ENCODE data around the gene FUT2. TPM values are rescaled to one million over a fixed set of nuclear protein-coding genes. Genes with fewer than 3 reads are reported as not detected.

Gene FUT2
- polyA plus RNA-seq, 1 donor (not counting 4 experiments of a cell fraction or from before 2014, with no cell fraction given): 2.3 TPM

- no peak within 1 kb of the TSS for H3K4me2 ChIP-seq (ENCODE audit: control insufficient read depth, extremely low read depth, insufficient read depth, low read depth, low read length)
- H3K36me3 ChIP-seq (ENCODE audit: control insufficient read depth in 2 of 2, extremely low read depth in 1 of 2, insufficient read depth in 2 of 2, low read length in 2 of 2): no peaks in the 10 kb centered on the region
- no peak for TF ChIP-seq EZH2 (IDR thresholded peaks at IDR 0.05; ENCODE audit: low read length)
- TF ChIP-seq, protein P1, sequence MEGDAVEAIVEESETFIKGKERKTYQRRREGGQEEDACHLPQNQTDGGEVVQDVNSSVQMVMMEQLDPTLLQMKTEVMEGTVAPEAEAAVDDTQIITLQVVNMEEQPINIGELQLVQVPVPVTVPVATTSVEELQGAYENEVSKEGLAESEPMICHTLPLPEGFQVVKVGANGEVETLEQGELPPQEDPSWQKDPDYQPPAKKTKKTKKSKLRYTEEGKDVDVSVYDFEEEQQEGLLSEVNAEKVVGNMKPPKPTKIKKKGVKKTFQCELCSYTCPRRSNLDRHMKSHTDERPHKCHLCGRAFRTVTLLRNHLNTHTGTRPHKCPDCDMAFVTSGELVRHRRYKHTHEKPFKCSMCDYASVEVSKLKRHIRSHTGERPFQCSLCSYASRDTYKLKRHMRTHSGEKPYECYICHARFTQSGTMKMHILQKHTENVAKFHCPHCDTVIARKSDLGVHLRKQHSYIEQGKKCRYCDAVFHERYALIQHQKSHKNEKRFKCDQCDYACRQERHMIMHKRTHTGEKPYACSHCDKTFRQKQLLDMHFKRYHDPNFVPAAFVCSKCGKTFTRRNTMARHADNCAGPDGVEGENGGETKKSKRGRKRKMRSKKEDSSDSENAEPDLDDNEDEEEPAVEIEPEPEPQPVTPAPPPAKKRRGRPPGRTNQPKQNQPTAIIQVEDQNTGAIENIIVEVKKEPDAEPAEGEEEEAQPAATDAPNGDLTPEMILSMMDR (optimal IDR thresholded peaks at IDR 0.05 in 1 of 3, IDR thresholded peaks at IDR 0.05 in 1 of 3, conservative IDR thresholded peaks at IDR 0.05 in 1 of 3; ENCODE audit: extremely low read depth in 1 of 3, insufficient read depth in 2 of 3, low read length in 3 of 3): no peak
- H3K4me3 ChIP-seq (ENCODE audit: control insufficient read depth in 2 of 3, extremely low read depth in 1 of 3, insufficient read depth in 2 of 3, low read depth in 1 of 3, low read length in 3 of 3): no peak within 1 kb of the TSS
- no peaks in the 10 kb centered on the region for H3K27me3 ChIP-seq (ENCODE audit: control insufficient read depth, extremely low read depth, insufficient read depth, low read length)
- H4K20me1 ChIP-seq (ENCODE audit: control insufficient read depth, extremely low read depth, insufficient read depth, low read length): no peaks in the 10 kb centered on the region
- FAIRE-seq: no peak
- no peaks in the 10 kb centered on the region for H3K9me1 ChIP-seq (ENCODE audit: control insufficient read depth, extremely low read depth, insufficient read depth, low read length)
- H3K27ac ChIP-seq (ENCODE audit: control insufficient read depth, insufficient read depth, low read length): no peak within 1 kb of the TSS
- DNase-seq (ENCODE audit: low read depth, low spot score): no peak
- H3K9ac ChIP-seq (ENCODE audit: control insufficient read depth, extremely low read depth, insufficient read depth, low read length): no peak within 1 kb of the TSS
- H3K4me1 ChIP-seq (ENCODE audit: control insufficient read depth, extremely low read depth, insufficient read depth, low read length): no peaks in the 10 kb centered on the region
- dilution Hi-C loops (cut with MboI; ENCODE audit: extremely low pct_ligation_motif_present, low sequenced_read_pairs): no loop called here
- H2AFZ ChIP-seq (ENCODE audit: control insufficient read depth, low read length): no peak within 1 kb of the TSS
- no peaks in the 10 kb centered on the region for H3K79me2 ChIP-seq (ENCODE audit: control insufficient read depth, insufficient read depth, low read length)
- H3K9me3 ChIP-seq (ENCODE audit: control insufficient read depth, low read depth, low read length): no peaks in the 10 kb centered on the region
These were observed 22.8 kb upstream of the FUT2 start, which contains the start of gene NTN5 for GRCh38 chr19:48672994-48673393. TSS of gene NTN5 (minus strand) at chr19:48673017. CDS start at chr19:48670986, 2,031 bp downstream.

GRCh38 chr19:48673436-48674100 is 22.2 kb upstream of the FUT2 start:
- Histone ChIP-seq H3K79me2 (ENCODE audit: control insufficient read depth, insufficient read depth, low read length) (no peaks in the 10 kb centered on the region), H3K4me2 (ENCODE audit: control insufficient read depth, extremely low read depth, insufficient read depth, low read depth, low read length) (no peak overlapping the region), H3K9me3 (ENCODE audit: control insufficient read depth, low read depth, low read length) (no peaks in the 10 kb centered on the region), H3K27ac (ENCODE audit: control insufficient read depth, insufficient read depth, low read length) (no peak overlapping the region), H3K9me1 (ENCODE audit: control insufficient read depth, extremely low read depth, insufficient read depth, low read length) (no peaks in the 10 kb centered on the region), H4K20me1 (ENCODE audit: control insufficient read depth, extremely low read depth, insufficient read depth, low read length) (no peaks in the 10 kb centered on the region), H2AFZ (ENCODE audit: control insufficient read depth, low read length) (no peak overlapping the region), H3K27me3 (ENCODE audit: control insufficient read depth, extremely low read depth, insufficient read depth, low read length) (no peaks in the 10 kb centered on the region), H3K4me1 (ENCODE audit: control insufficient read depth, extremely low read depth, insufficient read depth, low read length) (no peaks in the 10 kb centered on the region), H3K4me3 (ENCODE audit: control insufficient read depth in 2 of 3, extremely low read depth in 1 of 3, insufficient read depth in 2 of 3, low read depth in 1 of 3, low read length in 3 of 3) (no peak overlapping the region), H3K9ac (ENCODE audit: control insufficient read depth, extremely low read depth, insufficient read depth, low read length) (no peak overlapping the region), H3K36me3 (ENCODE audit: control insufficient read depth in 2 of 2, extremely low read depth in 1 of 2, insufficient read depth in 2 of 2, low read length in 2 of 2) (no peaks in the 10 kb centered on the region)
- TF ChIP-seq EZH2 (IDR thresholded peaks at IDR 0.05; ENCODE audit: low read length): no peak
- TF ChIP-seq, protein P1 (optimal IDR thresholded peaks at IDR 0.05 in 1 of 3, IDR thresholded peaks at IDR 0.05 in 1 of 3, conservative IDR thresholded peaks at IDR 0.05 in 1 of 3; ENCODE audit: extremely low read depth in 1 of 3, insufficient read depth in 2 of 3, low read length in 3 of 3): no peak
- DNase-seq (ENCODE audit: low read depth, low spot score) (no peak), FAIRE-seq (no peak)
- dilution Hi-C loops (cut with MboI; ENCODE audit: extremely low pct_ligation_motif_present, low sequenced_read_pairs): no loop called here

All from keratinocyte (primary cell).